Loucy (cell line): Measurements from ENCODE around the gene THEM4.

ENCODE experiments used
- CTCF ChIP-seq: fragments of 200-600 bp; sonication (generic); conservative IDR thresholded peaks from 2 replicates; pipeline ENCODE4 v1.5.1; 2014; ENCODE audit warnings: mild to moderate bottlenecking, antibody characterized with exemption, low read length
- EZH2phosphoT487 ChIP-seq: fragments of 200-600 bp; IDR thresholded peaks from 2 replicates; pipeline ENCODE4 v1.6.1; 2018; ENCODE audit warnings: antibody characterized with exemption, mild to moderate bottlenecking, moderate library complexity, borderline replicate concordance

GRCh38 chr1:151916726-151917370, 7.5 kb upstream of the THEM4 start:
- TF ChIP-seq EZH2phosphoT487 (no peak), CTCF (no peak)
